Smooth muscle cell (in vitro differentiated cells): Measurements from ENCODE around the gene HDAC9. TPM values are rescaled to one million over a fixed set of nuclear protein-coding genes. Genes with fewer than 3 reads are reported as not detected.

Source experiments
- DNase-seq: peaks from one replicate; lab custom pipeline; 2025; ENCODE audit not compliant: unreplicated experiment; lab: John Stamatoyannopoulos, UW
- H2AFZ ChIP-seq: fragments of 200-600 bp; sonication (generic); 2 replicates; pipeline ENCODE4 v1.6.0; 2016; ENCODE audit warnings: antibody characterized with exemption, low read depth, mild to moderate bottlenecking
- H3F3A ChIP-seq: fragments of 200-600 bp; sonication (generic); 2 replicates; pipeline ENCODE4 v1.6.0; 2017; ENCODE audit warnings: antibody characterized with exemption, low read depth
- H3K27ac ChIP-seq: fragments of 200-600 bp; sonication (generic); 2 replicates; pipeline ENCODE4 v1.5.1; 2016; ENCODE audit warnings: low read depth, mild to moderate bottlenecking
- H3K27me3 ChIP-seq: fragments of 200-600 bp; sonication (generic); 2 replicates; pipeline ENCODE4 v1.6.1; 2016; ENCODE audit warnings: low read depth, mild to moderate bottlenecking
- H3K36me3 ChIP-seq: fragments of 200-600 bp; sonication (generic); 2 replicates; pipeline ENCODE4 v1.5.1; 2016; ENCODE audit warnings: low read depth
- H3K4me1 ChIP-seq: fragments of 200-600 bp; sonication (generic); 2 replicates; pipeline ENCODE4 v1.5.1; 2016; ENCODE audit warnings: low read depth
- H3K4me2 ChIP-seq: fragments of 200-600 bp; sonication (generic); 2 replicates; pipeline ENCODE4 v1.6.0; 2016; ENCODE audit warnings: mild to moderate bottlenecking
- H3K4me3 ChIP-seq: fragments of 200-600 bp; sonication (generic); 2 replicates; pipeline ENCODE4 v1.5.1; 2016; ENCODE audit warnings: mild to moderate bottlenecking
- H3K79me2 ChIP-seq: fragments of 200-600 bp; sonication (generic); 2 replicates; pipeline ENCODE4 v1.6.0; 2016; ENCODE audit warnings: low read depth, mild to moderate bottlenecking
- H3K9ac ChIP-seq: fragments of 200-600 bp; sonication (generic); 2 replicates; pipeline ENCODE4 v1.6.0; 2016; ENCODE audit warnings: low read depth
- H3K9me3 ChIP-seq: fragments of 200-600 bp; sonication (generic); replicated peaks from 2 replicates; pipeline ENCODE4 v1.5.1; 2016; ENCODE audit warnings: low read depth
- H4K20me1 ChIP-seq: fragments of 200-600 bp; sonication (generic); 2 replicates; pipeline ENCODE4 v1.6.0; 2016; ENCODE audit warnings: low read depth
- CTCF ChIP-seq: fragments of 200-600 bp; sonication (generic); IDR thresholded peaks from 2 replicates; pipeline ENCODE4 v1.5.1; 2017; ENCODE audit warnings: borderline replicate concordance, mild to moderate bottlenecking, antibody characterized with exemption; ENCODE audit not compliant: insufficient read depth, poor library complexity, severe bottlenecking
- WGBS: methylation state at CpG from one replicate; pipeline ENCODE4 v1.1.7; 2016; ENCODE audit warnings: low lambda C conversion rate; 5-methylcytosine and 5-hydroxymethylcytosine counted together
- polyA plus RNA-seq: library from polyadenylated mRNA; unstranded; fragments of >200 nt; fragmentation: Nextera tagmentation; extraction: Ambion mirVana; gene quantifications from 2 replicates; pipeline ENCODE4 v1.2.1, GENCODE V29; 2016
- total RNA-seq: library from RNA; depleted of rRNA; stranded (reverse); fragments of >200 nt; gene quantifications from 2 replicates; pipeline ENCODE4 v1.2.3, GENCODE V29; 2014

The HDAC9 gene
- total and polyA plus RNA-seq, 2 experiments from 2014 or later, result 2.2 to 7.1 TPM

GRCh38 chr7:18702071-18702829 is 206.7 kb downstream of the HDAC9 start:
- Histone ChIP-seq H3K9me3 (no peaks in the 10 kb centered on the region), H4K20me1 (no peaks in the 10 kb centered on the region), H3K9ac (no peak overlapping the region), H3F3A (no peaks in the 10 kb centered on the region), H3K4me1 (no peaks in the 10 kb centered on the region), H2AFZ (no peak overlapping the region), H3K4me3 (no peak overlapping the region), H3K4me2 (no peak overlapping the region), H3K36me3 (no peaks in the 10 kb centered on the region), H3K27me3 (no peaks in the 10 kb centered on the region), H3K27ac (no peak overlapping the region), H3K79me2 (no peaks in the 10 kb centered on the region)
- DNase-seq, result no peak
- TF ChIP-seq CTCF, result no peak
- WGBS, result 86% methylated on average over 17 of the region's 17 CpGs

- no peak for DNase-seq
- no peaks in the 10 kb centered on the region for H3K36me3 ChIP-seq
- no peak overlapping the region for H3K27ac ChIP-seq
- no peak overlapping the region for H3K4me3 ChIP-seq
- TF ChIP-seq CTCF, result no peak
- no peaks in the 10 kb centered on the region for H3K9me3 ChIP-seq
- no peak overlapping the region for H3K9ac ChIP-seq
- no peaks in the 10 kb centered on the region for H3F3A ChIP-seq
- H3K27me3 ChIP-seq, result no peaks in the 10 kb centered on the region
- H4K20me1 ChIP-seq, result no peaks in the 10 kb centered on the region
- no peaks in the 10 kb centered on the region for H3K79me2 ChIP-seq
- H2AFZ ChIP-seq, result no peak overlapping the region
- no peaks in the 10 kb centered on the region for H3K4me1 ChIP-seq
- H3K4me2 ChIP-seq, result no peak overlapping the region
These were observed 208.1 kb downstream of the HDAC9 start for GRCh38 chr7:18703685-18704084.

GRCh38 chr7:18706670-18707069 is 211.1 kb downstream of the HDAC9 start:
- Histone ChIP-seq H3K36me3 (no peaks in the 10 kb centered on the region), H3K4me3 (no peak overlapping the region), H3F3A (no peaks in the 10 kb centered on the region), H3K4me2 (no peak overlapping the region), H2AFZ (no peak overlapping the region), H3K79me2 (no peaks in the 10 kb centered on the region), H3K27me3 (no peaks in the 10 kb centered on the region), H4K20me1 (no peaks in the 10 kb centered on the region), H3K9me3 (no peaks in the 10 kb centered on the region), H3K9ac (no peak overlapping the region), H3K4me1 (no peaks in the 10 kb centered on the region), H3K27ac (no peak overlapping the region)
- no peak for DNase-seq
- no peak for TF ChIP-seq CTCF
- WGBS, result 64% methylated on average over 3 of the region's 3 CpGs

GRCh38 chr7:18708204-18708603 is 212.7 kb downstream of the HDAC9 start:
- Histone ChIP-seq H3K9me3 (no peaks in the 10 kb centered on the region), H2AFZ (no peak overlapping the region), H3K4me2 (no peak overlapping the region), H3K27ac (no peak overlapping the region), H3K4me3 (no peak overlapping the region), H3K36me3 (no peaks in the 10 kb centered on the region), H3K9ac (no peak overlapping the region), H3K27me3 (no peaks in the 10 kb centered on the region), H3K4me1 (no peaks in the 10 kb centered on the region), H3K79me2 (no peaks in the 10 kb centered on the region), H4K20me1 (no peaks in the 10 kb centered on the region), H3F3A (no peaks in the 10 kb centered on the region)
- WGBS, result 79% methylated on average over 1 of the region's 1 CpG
- no peak for DNase-seq
- no peak for TF ChIP-seq CTCF
